Cerebellar cortex (tissue), 1 donor: ENCODE data around the gene OFD1.

Source experiments
- DNase-seq: peaks from one replicate; pipeline ENCODE4 v3.0.0-alpha.2; 2015; ENCODE audit warnings: low spot score

The OFD1 gene, protein sequence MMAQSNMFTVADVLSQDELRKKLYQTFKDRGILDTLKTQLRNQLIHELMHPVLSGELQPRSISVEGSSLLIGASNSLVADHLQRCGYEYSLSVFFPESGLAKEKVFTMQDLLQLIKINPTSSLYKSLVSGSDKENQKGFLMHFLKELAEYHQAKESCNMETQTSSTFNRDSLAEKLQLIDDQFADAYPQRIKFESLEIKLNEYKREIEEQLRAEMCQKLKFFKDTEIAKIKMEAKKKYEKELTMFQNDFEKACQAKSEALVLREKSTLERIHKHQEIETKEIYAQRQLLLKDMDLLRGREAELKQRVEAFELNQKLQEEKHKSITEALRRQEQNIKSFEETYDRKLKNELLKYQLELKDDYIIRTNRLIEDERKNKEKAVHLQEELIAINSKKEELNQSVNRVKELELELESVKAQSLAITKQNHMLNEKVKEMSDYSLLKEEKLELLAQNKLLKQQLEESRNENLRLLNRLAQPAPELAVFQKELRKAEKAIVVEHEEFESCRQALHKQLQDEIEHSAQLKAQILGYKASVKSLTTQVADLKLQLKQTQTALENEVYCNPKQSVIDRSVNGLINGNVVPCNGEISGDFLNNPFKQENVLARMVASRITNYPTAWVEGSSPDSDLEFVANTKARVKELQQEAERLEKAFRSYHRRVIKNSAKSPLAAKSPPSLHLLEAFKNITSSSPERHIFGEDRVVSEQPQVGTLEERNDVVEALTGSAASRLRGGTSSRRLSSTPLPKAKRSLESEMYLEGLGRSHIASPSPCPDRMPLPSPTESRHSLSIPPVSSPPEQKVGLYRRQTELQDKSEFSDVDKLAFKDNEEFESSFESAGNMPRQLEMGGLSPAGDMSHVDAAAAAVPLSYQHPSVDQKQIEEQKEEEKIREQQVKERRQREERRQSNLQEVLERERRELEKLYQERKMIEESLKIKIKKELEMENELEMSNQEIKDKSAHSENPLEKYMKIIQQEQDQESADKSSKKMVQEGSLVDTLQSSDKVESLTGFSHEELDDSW

DNA sequence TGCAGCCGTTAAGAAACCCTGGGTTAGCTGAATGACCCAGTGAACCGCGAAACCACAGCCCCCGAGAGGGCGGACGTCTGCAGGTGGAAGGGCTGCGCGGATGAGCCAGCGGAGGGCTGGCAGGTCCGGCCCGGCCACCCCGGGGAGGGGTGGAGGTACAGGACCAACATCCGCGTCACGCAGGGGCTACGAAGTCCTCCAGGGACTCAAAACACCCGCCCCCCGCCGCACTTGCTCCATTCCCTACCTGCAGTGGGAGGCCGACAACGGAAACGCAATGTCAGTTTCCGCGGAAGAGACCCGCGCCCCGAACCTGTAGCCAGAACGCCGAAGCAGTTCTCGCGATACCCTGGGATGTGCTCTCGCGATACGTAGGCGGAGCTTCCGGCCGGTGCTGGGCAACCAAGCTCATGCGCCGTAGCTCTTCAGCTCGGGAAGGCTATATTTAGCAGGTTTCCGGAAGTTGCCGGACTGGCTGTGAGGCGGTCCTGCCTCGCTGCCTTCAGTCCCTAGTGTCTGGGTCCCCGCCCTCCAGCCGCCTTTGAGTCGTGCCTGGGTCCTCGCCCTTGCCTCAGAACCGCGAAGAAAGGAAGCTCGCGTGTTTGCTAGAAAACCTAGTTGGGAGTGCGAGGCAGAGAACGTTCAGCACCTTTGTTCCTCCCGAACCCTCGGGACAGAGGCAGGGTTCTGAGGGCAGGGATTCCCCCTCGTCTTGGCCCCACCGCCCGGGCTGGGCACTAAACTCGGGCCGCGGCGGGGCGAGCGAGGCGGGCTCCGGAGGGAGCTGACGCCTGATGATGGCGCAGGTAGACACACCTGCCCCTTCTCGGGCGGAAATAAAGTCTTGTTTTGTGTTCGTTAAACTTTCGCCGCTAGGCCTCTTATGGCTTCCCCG, at the start of gene OFD1, which contains the start of gene TRAPPC2:
Gene OFD1, plus strand, starts transcription at position 471 of the 895 bp plus-strand sequence. Its CDS starts 324 bp downstream, at position 795.
Gene TRAPPC2, minus strand, starts transcription at position 343 of the 895 bp plus-strand sequence. CDS start 14,657 bp downstream, outside the sequence.
- DNase-seq = peak; percentile 95

DNA sequence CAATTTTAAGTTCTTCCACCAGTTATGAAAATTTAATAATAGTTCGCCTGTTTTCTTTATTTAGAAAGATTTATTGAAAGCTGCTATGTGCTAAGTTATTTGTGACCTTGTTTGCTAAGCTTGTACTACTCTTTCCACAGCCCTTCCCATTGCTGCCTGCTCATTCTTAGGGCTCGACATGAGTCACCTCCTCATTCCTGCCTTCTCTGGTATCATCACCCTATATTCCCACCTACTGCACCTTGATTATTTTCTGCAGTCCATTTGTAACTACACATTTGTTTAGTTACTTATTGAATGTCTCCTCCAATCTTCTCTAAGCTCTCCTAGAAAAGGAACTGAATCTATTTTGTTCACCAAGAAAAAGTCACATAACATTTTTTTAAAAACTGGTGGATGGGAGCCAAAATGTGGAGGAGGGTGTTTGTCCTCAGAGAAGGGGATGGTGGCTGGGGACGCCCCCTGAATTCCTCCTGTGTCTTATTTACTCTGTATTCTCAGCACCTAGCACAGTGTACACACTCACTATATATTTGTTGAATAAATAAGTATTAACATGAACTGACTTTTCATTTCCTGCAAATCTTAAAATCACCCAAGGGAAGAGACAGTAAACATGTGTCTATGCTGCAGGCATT, 49.3 kb upstream of the OFD1 start:
- DNase-seq = no peak

DNA sequence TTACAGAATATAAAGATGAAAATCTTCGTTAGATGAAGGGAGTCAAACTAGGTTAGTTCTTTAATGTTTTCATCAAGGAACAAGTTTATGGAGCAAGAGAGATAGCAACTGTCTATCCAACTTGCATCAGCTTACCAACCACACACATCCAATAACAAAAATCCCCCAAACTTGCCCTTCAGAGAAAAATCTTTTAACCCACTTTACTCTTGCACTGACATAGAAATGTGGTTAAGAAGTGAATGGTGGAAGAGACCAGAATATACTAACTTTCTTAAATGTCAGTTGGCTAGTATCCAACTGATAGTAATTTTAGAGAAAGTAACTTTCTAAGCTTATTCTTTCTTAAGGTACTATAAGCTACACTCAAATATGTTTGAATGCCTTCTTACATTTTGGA, 47.3 kb upstream of the OFD1 start:
- DNase-seq = no peak

DNA sequence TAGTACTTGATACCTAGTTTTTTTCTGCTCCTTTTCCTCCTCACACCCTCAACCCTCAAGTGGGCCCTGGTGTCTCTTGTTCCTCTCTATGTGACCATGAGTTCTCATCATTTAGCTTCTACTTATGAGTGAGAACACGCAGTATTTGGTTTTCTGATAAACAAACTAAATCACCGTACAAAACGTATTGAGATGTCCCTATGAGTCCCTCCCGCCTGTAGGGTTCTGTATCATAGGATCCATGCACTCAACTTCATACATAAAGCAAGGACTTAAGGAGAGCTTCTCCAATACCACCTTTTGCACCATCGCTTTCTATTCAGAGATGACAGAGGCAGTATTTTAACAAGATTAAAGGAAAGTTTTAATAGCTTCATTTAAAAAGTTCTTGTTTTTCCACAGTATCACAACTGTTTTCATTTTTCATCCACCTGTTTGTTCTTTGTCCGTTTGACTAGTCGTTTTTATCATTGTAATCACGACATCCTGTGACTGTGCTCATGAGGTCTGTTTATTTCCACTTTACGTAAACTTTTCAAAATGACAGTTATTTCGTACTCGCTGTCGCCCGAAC, 46.1 kb upstream of the OFD1 start:
- peak; percentile 17 for DNase-seq

DNA sequence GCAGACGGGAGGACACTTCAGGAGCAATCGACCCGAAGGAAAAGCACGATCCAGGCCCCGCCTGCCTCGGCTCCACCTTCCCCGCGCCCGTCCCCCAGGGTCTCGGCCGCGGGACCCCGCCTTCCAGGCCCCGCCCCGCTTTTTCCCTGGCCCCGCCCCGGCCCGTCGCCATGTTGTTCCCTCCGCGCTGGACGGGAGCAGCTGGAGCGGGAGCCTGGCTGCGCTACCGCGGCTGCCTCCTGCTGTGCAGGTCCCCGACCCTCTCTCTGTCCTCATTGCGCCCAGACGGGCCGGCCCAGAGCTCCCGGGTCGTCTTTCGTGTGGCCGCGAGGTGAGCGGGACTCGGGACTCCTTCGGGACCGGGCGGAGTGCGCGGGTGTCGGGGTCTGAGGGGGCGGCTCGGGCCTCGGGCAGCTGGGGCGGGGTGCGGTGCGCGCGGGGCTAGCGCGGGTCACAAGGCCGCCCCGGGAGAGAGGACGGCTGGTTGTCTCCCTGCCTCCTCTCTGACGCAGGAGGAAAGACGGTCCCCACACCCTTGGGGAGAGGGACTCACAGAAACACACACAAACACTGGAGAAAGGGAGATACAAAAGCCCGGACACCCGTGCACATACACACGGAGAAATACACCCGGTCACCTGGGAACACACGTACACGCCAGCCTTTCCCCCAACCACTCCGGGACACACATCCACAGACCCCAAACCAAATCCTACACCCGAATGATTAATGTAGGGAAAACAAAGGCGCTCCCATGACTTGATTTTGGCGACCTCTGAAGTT, 45.4 kb upstream of the OFD1 start, which contains the start of gene RAB9A:
Gene RAB9A, plus strand, starts transcription at position 171 of the 783 bp plus-strand sequence. CDS start 19,619 bp downstream, outside the sequence.
- DNase-seq = peak; percentile 68

DNA sequence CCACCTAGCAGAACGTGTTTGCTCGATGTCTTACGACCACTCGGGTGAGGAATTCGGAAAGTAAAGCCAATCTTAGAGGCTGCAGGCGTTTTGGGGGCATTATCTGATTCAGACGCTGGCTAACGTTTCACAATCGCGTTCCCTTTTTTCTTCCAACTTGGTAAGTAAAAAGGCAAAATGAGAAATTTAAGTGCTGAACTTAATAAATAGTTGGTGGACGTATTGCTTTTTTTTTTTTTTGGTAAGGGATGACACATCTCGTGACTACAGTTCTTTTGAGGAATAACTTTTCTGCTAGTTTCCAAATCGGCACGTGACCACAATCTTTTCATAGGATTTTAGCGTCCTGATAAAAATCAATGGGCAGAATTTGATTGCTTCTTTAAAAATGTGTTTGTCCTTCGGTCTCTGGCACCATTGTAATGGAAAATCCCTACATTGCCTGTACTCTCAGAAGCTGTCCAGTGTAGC, 44.8 kb upstream of the OFD1 start:
- peak; percentile 35 for DNase-seq

DNA sequence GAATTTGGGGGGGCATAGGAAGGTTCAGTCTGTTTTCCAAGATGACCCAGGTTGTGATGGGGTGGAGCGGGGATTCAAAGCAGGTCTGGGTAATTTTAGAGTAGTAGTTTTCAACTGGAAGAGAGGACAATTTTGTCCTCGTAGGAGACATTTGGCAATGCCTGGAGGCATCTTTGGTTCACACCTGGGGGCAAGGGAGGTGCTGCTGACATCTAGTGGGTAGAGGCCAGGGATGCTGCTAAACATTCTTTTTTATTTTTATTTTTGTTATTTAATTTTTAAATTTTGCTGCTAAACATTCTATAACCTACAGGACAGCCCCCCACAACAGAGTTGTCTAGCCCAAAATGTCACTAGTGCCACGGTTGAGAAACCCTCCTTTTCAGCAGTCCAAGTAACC, 43.7 kb upstream of the OFD1 start:
- no peak for DNase-seq

DNA sequence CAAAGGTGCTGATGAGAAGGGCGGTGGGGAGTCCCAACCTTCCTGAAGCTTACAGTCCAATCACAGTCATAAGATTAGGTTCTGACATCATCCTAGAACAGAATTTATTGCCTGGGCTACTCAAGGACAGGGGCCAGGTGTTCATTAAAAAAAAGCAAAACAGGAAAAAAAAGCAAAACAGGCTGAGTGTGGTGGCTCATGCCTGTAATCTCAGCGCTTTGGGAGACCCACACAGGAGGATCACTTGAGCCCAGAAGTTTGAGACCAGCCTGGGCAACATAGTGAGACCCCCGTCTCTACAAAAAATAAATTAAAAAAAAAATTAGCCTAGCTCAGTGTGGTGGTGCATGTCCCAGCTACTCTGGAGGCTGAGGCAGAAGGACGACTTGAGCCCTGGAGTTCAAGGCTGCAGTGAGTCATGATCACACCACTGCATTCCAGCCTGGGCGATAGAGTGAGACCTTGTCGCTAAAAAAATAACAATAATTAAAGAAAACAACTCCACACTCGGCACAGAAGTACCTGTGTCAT, 42.6 kb upstream of the OFD1 start:
- no peak for DNase-seq

DNA sequence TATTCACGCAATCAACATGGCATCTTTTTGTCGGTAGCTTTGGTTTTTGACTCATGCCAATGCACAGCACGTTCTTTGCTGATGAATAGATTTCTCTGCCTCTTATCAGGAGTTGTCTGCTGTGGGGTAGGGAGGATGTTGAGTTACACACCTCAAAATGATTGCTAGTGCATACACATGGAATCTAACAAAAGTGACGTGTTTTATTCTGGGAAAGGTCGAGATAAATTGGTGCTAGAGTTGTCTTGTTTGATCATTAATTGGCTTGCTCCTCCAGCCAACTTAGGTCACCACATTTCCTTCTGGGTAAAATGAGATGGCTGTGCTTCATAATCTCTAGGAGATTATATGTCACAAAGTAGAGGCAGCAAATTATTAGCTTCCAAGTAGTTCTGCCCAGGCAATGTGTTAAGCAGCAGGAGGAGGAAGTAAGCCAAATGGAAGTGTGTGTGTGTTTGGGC, 41.7 kb upstream of the OFD1 start:
- DNase-seq = no peak

DNA sequence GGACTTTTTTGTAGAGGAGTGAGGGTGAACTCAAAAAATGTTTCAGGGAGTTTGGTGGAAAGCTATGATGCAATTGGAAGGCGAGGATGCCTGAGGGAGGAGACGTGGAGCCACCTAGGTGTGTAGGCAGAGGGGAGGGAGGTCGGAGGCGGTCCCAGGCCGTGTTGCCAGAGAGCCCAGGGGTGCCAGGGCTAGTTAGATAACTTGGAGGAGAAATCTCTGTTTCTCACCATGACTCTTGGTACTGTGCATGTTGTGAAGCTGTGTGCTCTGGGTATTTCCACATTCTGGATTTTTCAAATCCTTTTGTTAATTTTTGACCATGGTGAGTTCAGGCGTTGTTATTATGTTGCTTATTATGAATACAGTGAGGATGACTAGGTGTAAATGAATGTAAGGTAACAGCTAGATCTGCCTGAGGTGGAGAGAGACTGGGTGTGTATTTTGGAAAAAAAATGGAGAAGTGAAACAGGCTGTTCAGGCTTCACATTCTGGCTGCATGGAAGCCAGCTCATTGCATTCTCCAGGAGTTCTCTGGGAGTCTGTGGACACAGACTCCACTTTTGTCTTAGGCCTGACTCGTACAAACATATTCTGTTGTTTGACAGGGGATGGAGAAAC, 41.1 kb upstream of the OFD1 start:
- no peak for DNase-seq

DNA sequence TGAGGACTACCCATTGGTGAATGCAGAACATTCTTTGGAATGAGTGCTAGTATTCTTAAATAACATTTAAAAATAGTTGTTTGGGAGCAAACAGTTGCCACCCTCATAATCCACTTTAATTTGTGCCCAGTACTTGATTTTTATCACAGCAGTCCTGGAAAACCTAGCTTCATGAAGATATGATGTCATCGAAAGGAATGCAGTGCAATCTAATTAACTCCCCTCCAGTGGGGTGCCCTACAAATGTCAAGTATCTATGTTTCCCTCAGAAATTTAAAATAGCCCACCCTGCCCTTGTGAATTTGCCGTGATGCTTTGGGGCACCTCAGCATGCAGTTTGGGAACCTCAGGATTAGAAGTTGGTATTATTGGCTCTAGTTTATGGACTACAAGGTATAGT, 40.2 kb upstream of the OFD1 start:
- no peak for DNase-seq

DNA sequence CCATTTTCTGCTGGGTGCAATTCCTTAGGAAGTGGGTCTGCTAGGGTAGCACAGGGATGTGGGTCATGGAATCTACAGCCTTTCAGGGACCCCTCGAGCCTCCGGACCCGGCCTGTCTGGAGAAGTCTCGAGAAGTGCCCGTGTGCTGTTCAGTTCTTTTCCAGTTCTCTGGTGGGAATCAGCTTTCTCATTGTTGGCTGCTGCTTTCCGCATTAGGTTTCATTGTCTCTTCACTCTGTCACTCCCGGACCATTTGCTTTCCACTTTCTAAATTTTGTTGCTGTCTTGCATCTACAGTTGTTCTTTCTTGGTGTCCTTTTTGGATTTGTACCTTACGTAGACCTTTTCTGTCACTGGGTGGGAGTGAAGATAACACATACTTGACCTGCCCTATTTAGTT, 39.6 kb upstream of the OFD1 start:
- no peak for DNase-seq

DNA sequence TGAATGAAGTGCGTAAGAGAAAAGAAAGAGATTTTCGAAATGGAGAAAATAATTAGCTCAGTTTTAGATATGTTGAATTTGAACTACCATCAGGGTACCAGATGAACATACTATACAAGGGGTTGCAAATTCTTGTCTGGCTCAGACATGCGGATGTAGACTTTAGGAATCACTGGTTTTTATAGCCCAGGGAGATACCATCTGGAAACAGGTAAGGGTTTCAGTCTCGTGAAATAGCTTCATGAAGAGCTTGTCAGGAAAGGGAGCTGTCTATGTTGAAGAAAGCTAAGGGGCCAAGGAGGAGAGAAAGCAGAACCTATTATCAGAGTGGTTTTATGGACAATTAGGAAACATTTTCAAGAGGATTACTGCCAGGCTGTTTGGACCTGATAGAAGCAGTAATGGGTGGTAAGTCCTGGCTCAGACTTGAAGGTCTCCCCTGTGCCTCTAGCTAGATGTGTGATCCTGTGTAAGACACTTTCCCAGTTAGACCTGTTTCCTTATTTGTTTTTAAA, 38.9 kb upstream of the OFD1 start:
- no peak for DNase-seq

DNA sequence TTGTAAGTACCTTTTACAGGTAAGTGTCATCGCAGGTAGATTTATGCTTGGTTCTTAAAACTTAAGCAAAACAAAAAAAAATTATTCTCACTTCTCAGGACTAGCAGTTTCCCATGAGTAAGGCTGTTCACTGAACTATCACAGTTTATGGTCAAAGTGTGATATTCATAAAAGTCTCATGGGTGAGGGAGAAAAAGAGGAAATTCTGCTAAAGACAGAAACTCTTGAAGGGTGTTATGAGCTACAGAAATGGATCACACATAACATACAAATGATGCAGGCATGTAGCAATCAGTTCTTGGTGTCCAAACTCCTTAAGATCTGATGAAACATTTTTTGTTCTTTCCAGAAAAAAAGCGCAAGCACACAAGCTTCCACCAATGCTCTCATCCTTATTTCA, 37.1 kb upstream of the OFD1 start:
- no peak for DNase-seq

DNA sequence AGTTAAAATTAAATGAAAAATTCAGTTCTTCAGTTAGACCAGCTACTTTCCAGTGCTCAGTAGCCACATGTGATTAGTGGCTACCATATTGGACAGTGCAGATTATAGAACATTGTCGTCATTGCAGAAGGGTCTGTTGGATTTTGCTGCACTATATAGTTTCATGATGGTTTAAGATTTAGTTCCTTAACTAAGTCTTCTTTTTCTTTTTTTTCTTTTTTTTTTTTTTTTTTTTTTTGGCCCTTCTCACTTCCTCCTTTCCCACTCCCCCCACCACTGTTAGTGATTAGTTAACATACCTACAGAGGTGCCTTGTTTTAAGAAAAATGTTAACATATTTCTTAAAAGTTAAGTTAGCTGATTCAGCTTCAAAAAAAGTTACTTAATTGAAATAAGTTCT, 36.6 kb upstream of the OFD1 start:
- no peak for DNase-seq

DNA sequence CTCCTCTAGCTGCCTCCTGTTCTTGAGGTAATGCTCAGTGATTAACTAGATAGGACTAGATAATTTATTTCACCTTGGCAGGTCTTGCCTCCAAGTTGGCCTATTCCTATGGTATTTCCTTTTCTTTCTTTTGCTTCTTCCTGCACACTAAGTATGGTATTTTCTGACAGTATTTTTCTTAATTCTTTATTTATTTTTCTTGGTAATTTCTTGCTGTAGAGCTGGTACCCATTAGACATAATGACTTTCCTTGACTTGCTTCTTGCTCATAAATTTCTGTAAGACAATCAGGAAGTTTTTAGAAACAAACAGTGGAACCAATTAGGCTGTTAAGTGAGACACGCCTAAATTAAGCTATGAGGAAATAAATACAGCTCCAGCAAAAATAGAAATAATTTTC, 36.1 kb upstream of the OFD1 start:
- DNase-seq = no peak

DNA sequence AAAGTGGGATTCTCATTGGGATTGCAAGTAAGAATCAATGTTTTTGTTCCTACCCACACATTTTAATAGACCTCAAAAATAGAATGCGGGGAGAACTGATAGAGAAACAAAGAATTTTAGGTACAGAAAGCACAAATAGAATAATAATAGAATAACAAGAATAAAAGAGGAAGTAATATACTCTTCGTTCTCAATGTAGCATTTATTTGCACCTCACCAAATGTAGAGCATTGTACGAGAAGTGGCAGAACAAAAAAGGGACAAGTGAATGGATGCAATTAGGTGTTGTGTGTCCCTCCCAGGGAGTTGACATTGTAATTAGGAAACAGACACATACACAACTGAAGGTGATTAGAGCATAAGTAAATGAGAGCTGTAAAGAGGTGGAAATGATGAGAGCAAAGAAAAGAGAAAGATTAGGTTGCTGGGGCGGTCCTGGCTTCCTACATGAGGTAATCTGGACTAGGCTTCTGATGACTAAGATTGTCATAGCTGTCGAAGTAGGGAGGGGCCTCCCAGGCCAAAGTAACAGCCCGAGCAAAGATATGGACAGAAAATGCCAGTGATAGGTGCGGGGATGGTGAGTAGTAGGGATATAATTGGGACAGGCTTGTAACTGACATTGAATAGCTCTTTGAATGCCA, 35.2 kb upstream of the OFD1 start:
- no peak for DNase-seq

DNA sequence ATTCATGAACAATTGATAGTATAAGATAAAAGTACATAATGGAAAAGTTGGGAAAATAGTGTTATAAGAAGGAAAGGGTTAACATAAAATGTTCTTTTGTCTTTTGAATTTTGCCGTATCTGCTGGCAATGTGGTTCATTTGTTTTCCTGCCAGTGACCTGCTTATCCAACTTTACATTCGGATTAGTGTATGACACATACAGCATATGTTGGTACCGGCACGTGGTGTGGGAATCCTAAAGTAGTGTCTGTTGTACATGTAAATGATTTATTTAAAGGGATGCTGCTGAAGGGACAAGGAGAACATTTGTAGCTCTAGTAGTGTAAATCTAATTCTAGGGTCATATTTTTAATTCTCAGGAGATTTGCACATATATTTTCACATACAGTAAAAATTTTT, 34.2 kb upstream of the OFD1 start:
- DNase-seq = no peak
